Stimulated activated CD8-positive, alpha-beta memory T cell treated with anti-CD3 and anti-CD28 coated beads, Interleukin-15, amount 100 ng/mL, for 1 hour (primary cell): Measurements from ENCODE around the gene F8A2.
"Not testable (repeated sequence)": the region's sequence is repeated elsewhere in the genome, so short reads cannot be mapped to it uniquely, and the experiment has no call there.

Source experiments
- DNase-seq: peaks from one replicate; pipeline ENCODE4 v3.0.0-alpha.2; 2020; ENCODE audit warnings: low read depth

The F8A2 gene

DNA sequence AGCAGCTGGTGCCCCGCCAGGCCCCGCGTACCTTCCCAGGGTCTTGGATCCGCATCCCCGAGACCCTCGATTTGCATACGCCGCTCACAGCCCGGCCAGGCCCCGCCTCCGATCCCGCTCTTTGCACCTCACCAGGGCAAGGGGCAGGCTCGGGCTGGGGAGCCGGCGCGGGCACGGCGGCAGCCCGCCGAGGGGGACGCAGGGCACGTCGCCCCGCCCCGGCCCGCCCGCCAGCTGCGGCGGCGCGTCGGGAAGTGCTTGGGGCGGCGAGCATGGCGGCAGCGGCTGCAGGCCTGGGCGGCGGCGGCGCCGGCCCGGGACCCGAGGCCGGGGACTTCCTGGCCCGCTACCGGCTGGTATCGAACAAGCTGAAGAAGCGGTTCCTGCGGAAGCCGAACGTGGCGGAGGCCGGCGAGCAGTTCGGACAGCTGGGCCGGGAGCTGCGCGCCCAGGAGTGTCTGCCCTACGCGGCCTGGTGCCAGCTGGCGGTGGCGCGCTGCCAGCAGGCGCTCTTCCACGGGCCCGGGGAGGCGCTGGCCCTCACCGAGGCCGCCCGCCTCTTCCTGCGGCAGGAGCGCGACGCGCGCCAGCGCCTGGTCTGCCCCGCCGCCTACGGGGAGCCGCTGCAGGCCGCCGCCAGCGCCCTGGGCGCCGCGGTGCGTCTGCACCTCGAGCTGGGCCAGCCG is at the start of gene F8A2:
Gene F8A2 (plus strand): TSS at position 253 of the 686 bp plus-strand sequence. CDS start 20 bp downstream, at position 273.
- not testable (repeated sequence) for DNase-seq

GRCh38 chrX:155333544-155334100 is 48.3 kb upstream of the F8A2 start:
- no peak for DNase-seq

DNA sequence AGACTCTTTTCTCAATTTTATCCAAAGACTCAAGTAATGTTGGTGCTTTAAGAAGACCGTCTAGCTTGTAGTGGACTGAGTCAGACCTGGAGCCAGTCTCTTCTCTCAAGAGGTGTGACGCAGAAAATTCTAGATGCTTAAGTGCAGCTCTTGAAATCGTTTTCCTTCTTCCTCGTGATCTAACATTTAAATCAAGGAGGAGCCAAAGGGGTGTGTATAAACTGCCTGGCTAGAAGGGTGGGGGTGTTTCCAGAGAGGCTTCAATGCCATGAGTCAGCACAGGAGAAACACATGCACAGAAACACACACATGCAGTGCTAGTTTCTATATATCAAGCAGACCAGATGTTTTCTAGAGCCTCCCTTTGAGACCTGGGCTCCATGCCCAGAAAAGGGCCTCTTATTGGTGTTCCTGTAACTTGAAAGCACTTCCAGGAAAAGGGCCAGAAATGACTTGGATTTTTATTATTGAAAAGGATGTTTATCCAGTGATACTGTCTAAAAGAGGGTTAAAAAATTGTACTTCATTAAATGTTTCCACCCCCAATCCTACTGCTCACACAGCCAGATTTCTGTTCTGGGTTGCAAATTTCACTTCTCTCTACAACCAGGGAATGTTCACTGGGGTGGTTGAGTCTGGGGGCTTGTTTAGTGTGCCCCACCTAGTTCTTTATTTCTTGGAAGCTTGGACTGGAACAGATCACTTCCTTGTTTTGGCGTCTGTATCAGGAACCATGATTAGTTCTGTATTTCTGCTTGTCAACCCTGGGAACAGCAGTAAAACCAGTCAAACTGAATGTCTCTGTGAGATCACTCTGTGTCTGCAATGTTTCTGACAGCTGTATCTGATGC is 47.2 kb upstream of the F8A2 start, which contains the start of gene CLIC2:
Gene CLIC2 (minus strand): TSS at position 129 of the 851 bp plus-strand sequence. CDS start 187 bp downstream, outside the sequence.
- no peak for DNase-seq

DNA sequence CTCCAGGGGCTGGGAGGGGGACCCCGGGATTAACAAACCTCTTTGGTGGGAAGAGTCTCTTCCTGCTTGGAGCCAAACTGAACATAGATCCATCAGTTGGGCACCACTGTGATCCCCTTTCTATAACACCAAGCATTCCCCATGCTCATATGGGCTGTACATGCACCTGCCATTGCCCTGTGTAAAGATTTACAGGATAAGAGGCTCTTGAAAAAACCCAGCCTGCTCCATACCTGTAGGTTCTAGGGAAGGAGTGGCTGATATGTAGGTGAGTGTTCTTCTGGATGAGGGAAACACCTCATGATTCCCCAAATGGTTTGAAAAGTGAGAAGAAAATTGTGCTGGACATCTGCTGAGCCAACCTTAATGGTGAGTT is 46.6 kb upstream of the F8A2 start:
- DNase-seq: not testable (repeated sequence)

DNA sequence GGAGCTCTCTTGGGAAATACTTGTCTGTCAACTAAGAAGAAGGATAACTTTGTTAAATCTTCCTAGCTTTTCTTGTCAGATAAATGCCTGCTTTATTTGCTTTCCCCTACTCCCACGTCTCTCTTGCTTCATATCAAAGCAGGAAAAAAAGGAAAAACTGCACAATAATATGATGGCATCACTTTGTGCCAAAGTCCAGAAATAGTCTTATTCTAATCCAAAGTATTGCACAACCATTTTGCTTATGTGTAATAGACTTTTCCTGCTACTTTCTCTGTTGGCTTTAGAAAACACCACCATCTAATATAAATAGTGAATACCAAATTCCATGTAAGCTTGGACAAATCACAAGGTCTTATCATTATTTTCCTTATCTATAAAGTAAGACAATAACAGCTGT is 36.2 kb upstream of the F8A2 start:
- DNase-seq: not testable (repeated sequence)

DNA sequence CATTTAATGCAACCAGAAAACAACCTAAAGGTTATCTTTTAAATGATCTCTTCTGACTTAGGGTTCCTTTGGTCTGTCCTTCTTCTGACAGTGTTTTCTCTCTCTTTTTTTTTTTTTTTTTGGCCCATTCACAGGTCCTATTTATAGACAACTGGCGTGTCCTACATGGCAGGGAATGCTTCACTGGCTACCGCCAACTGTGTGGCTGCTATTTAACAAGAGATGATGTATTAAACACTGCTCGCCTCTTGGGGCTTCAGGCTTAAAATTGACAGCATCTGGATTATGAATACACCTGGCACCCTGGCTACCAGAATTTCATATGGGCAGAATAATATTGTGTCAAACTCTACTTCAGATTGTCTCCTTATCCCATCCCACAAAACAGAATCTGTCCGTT is 32.4 kb upstream of the F8A2 start:
- not testable (repeated sequence) for DNase-seq

- not testable (repeated sequence) for DNase-seq
Observed at GRCh38 chrX:155363712-155364111, 18.2 kb upstream of the F8A2 start.

- DNase-seq: not testable (repeated sequence)
Observed at GRCh38 chrX:155373777-155374458, 8.0 kb upstream of the F8A2 start.

- DNase-seq: not testable (repeated sequence)
Observed at GRCh38 chrX:155379802-155380201, 2.1 kb upstream of the F8A2 start.

DNA sequence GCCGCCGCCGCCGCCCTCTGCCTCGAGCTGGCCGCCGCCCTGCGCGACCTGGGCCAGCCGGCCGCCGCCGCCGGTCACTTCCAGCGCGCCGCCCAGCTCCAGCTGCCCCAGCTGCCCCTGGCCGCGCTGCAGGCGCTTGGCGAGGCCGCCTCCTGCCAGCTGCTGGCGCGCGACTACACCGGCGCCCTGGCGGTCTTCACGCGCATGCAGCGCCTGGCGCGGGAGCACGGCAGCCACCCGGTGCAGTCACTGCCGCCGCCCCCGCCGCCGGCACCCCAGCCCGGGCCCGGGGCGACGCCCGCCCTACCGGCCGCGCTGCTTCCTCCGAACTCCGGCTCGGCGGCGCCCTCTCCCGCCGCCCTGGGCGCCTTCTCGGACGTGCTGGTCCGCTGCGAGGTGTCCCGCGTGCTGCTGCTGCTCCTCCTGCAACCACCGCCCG is 653 bp downstream of the F8A2 start:
- not testable (repeated sequence) for DNase-seq

GRCh38 chrX:155389634-155390033 is 7.7 kb downstream of the F8A2 start:
- no peak for DNase-seq

DNA sequence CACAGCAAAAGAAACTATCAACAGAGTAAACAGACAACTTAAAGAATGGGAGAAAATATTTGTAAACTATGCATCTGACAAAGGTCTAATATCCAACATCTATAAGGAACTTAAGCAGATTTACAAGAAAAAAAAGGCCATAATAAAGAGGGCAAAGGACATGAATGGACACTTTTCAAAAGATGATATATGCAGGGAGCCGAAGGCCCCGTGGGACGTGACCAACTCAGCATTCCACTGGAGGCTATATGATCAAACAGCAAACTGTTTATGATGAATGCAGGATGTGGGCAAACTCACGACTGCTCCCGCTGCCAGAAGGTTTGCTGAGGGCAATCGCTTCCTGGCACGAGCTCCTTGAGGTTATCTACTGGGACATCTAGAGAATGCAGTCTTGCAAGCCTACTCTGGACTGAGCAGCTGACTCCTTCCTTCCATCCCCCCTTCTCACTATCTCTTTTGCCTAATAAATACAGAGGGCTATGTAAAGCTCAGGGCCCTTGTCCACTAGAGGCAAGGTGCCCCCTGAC is 12.9 kb downstream of the F8A2 start:
- not testable (repeated sequence) for DNase-seq

- no peak for DNase-seq
Observed at GRCh38 chrX:155406429-155406828, 24.5 kb downstream of the F8A2 start.

DNA sequence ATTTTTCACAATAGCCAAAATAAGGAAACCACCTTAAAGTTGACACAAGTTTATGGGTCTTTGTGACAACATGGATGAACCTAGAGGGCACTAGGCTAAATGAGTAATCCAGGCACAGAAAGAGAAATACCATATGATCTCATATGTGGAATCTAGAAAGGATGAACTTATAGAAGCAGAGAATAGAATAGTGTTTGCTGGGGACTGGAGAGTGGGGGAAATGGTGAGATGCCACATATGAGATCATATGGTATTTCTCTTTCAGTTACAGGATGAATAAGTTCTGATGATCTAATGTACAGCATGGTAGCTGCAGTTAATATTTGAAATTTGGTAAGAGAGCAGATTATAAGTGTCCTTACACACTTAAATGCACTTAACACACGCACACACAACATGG is 35.9 kb downstream of the F8A2 start:
- DNase-seq: no peak
